AG08395 (cell line): ENCODE data around the gene CDKAL1.
A peak's percentile ranks its signal among the peaks of the same experiment; 100 is the strongest.

Experiments used
- DNase-seq: peaks from one replicate; pipeline ENCODE4 v3.0.0; 2012; ENCODE audit warnings: mixed read lengths, low spot score

The CDKAL1 gene

DNA sequence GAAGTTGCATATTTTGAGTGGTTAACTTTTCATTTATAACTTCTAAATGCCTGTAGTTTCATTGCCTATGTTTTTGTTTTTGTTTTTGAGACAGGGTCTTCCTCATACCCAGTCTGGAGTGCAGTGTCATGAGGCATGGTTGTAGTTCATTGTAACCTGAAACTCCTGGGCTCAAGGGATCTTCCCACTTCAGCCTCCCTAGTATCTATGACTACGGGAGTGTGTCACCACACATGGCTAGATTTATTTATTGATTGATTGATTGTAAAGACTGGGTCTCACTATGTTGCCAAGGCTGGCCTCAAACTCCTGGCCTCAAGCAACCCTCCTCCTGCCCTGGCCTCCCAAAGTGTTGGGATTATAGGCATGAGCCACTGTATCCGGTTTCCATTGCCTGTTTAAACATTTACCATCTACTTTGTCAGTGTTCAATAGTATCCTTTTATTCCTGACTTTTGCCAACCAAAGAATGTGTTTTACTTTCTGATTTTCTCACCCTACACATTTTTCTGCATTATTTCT lies 144.6 kb downstream of the CDKAL1 start:
- no peak for DNase-seq

DNA sequence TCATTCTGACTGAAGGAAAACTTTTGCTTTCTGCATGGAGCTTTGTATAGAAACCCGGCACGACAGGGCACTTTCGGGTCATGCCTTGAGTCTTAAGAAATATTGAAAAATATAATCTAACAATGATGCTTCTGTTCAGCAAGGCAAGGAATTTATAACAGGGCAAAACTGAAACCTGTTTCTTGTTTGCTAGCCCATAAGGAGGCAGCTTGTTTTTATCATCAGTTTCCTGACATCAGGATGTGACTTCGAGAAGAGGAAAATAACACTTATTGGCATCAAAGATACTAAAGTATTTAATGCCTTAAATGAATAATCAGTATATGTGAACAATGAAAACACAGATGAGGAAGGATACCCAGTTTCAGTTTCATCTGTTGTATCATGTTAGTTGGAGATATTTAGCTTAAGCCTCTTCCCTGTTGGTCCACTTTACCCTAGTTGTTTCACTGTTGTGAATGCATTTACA lies 146.5 kb downstream of the CDKAL1 start:
- no peak for DNase-seq

DNA sequence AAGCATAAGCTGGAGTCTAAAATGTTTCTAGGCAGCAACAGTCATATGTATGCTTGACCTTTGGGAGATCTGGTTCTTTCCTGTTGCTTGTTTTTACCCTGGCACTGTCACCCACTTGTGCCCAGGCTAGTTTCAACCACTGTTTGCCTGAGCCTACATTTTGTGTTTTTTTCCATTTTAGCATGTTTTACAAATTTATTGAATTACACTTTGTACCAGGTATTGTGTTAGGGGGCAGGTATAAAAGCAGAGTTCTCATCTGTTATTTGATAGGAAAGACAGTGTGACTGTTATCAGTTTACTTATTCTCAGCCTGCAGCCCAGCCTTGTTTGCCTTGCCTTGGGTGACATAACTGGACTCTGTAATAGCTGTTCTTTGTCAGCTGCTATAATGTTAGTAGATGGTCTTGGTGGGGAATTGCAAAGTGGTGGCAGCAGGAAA lies 147.0 kb downstream of the CDKAL1 start:
- DNase-seq = no peak

DNA sequence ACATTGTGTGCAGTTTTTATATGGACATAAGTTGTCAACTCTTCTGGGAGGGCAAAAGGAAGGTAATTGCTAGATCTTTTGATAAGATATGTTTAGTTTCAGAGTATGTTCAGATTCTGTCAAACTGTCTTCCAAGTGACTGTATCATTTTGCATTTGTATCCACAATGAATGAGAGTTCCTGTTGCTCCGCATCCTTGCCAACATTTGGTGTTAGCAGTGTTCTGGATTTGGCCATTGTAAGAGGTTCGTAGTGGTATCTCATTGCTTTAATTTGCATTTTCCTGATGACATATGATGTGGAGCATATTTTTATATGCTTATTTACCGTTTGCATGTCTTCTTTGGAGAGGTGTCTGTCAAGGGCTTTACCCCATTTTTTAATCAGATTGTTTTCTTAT lies 150.2 kb downstream of the CDKAL1 start:
- DNase-seq = no peak

DNA sequence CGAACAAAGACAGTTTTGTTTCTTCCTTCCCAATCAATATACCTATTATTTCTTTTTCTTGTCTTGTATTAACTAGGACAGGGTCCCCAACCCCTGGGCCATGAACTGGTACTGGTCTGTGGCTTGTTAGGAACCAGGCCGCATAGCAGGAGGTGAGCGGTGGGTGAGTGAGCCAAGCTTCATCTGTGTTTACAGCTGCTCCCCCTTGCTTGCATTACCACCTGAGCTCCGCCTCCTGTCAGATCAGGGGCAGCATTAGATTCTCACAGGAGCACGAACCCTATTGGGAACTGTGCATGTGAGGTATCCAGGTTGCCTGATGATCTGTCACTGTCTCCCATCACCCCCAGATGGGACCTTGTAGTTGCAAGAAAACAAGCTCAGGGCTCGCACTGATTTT lies 151.9 kb downstream of the CDKAL1 start:
- DNase-seq = no peak

DNA sequence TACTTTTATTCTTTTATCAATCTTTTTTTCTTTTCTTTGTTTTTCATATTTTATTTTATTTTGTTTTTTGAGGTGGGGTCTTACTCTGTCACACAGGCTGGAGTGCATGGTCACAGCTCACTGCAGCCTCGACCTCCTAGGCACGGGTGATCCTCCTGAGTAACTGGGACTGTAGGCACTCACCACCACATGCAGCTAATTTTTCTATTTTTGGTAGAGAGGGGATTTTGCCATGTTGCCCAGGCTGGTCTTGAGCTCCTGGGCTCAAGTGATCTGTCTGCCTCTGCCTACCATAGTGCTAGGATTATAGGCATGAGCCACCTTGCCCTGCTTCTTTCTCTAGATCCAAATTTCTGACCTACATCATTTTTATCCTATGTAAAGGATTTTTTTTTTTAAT lies 153.2 kb downstream of the CDKAL1 start:
- DNase-seq = no peak

DNA sequence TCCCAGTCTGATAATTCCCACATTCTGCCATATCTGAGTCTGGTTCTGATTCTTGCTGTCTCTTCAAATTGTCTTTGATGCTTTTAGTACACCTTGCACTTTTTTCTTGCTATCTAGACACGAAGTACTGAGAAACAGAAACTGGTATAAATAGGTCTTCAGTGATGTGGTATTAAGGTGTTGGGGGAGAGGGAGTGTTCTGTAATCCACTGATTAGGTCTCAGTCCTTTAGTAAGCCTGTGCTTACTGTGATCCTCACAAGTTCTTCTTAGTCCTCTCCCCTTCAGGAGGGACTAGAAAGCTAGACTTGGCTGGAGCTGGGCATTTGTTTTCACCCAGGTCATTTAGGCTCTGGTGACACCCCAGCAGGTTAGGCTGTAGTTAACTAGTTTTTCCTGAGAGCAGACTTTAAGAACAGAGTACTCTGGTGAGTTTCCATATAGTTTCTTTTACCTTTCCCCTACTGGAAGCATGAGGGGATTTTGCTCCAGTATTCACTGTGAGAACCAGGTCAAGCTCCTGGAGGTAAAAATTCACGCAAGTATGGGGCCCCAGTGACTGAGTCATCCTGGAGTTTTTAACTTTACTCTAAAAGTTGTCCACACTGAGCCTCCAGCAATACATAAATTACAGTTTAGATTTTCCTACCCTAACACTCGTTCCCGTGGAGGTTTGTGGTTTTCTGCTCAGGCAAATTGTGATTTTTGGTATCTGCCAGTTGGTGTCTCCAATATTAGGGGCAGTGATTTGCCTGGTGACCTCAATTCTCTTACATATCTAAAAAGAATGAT lies 154.6 kb downstream of the CDKAL1 start:
- no peak for DNase-seq

DNA sequence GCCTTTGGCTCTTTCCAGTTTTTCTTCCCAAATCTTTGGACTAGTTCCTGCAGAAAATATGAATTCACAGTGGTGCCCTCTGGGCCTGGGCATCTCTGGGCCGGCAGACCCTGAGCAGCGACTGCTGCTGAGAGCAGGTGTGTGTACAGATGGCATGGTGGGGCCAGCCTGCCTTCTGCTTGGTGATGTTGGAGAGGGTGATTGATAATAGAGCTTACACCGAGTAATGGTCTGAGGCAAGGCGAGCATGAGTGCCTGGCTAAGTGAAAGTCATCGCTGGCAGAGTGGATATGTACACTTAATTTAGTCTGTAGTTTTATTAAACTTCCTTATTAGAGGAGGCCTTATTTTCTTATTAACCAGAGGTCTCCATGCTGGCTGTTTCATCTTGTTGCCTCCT lies 156.9 kb downstream of the CDKAL1 start:
- no peak for DNase-seq

DNA sequence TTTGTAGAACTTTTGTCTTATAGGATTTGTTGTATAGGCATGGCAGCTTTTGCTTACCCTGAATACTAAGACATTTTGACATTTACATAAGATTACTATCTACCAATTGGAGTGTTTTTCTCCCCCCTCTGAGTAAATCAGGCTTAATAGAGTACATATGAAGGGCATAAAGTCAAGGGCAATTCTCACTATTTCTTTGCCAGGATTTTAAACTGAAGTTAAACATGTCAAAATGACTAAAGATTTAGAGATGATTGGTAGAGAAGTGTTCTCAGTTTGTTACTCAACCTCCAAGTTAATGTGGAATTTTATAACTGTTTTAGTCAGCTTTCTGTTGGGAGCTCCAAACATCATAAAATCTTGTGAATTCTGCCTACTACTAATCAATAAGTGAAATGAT lies 157.8 kb downstream of the CDKAL1 start:
- no peak for DNase-seq

DNA sequence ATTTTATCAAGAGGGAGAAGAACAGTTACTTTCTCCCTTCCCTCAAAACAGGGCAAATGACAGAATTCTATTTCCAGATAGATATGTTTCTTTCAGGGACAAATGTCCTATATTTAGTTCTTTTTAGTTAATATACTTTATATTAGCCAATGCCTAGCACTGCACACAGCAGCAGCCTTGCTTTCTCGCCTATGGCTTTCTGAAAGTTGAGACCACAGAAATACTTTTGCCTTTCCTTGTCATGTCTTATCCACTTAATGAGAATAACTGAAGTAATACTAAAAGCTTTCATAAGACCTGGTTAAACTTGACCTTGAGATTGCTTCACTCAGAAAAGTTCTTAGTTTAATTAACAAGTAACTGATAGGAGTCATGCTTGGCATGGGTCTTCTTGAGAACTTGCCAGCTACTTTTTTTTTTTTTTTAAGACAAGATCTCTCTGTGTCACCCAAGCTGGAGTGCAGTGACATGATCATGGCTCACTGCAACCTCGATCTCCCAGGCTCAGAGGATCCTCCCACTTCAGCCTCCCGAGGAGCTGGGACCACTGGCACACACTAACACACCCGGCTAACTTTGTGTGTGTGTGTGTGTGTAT lies 159.3 kb downstream of the CDKAL1 start:
- peak; percentile 15 for DNase-seq

DNA sequence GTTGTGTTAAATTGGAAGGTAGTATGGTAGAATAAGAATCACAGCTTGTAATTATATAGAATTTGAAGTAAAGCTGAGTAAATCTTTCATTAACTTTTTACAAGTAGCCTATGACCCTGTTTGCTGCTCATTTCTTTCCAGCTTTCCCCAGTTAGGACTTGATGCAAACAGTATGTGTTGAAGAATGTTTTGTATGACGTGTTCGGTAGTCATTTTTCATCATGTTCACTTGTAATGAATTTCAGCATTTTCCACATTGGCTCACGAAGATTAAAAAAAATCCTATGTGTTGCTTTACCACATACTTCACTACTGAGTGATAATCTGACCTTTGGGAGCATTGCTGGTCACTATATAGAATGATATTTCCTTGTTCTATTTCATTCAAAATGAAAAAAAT lies 162.4 kb downstream of the CDKAL1 start:
- peak; percentile 64 for DNase-seq

DNA sequence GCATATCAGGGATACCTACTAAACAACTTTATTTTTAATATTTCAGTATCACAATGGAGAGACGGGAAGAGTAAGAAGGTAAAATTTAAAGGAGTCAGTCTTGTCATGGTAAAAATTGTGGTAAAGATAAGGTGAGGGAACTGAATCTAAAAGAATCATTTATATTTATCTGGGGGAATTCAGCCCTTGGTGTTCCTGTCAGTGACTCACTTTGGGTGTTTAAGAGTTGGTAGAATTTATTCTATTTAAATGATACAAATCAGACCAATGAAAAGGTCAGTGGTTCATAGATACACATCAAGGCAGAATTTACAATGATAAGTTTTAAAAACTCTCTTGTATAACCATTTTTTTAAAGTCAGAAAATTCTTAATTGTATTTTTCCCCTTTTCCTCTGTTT lies 164.4 kb downstream of the CDKAL1 start:
- DNase-seq = no peak

DNA sequence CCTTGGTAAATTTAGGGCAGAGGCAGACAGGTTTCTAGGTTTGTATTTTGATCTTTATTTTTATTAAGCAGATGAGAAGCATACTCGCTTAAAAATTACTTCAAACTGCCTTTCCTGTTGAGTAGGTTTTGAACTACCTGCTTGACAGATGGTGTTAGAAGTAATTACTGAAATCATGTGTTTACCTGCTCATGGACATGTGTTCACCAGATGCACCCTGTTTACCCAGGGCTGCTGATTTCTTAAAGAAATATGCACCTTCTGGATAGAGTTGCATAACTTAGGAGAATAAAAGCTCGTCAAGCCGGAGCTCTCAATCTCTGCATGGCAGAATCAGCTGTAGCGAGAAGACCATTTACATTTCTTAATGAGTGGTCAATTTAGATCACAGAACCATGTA lies 165.1 kb downstream of the CDKAL1 start:
- no peak for DNase-seq

DNA sequence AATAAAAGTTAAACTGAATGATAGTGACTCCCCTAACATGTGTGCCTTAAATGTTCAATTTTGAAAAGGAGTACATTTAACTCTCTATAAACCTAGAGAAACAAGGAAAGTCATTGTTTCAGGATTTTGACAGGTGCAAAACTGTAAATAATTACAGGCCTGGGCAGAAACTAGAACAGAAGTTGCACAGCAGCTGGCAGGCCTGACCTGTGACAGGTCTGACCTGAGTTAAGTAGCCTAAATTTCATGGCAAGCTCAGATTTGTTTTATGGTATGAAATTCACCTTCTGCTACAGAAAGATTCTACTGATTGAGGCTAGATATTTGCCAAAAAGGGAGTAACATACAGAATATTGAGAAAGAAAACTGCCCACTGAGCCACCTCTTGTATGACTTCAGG lies 166.1 kb downstream of the CDKAL1 start:
- DNase-seq = no peak

DNA sequence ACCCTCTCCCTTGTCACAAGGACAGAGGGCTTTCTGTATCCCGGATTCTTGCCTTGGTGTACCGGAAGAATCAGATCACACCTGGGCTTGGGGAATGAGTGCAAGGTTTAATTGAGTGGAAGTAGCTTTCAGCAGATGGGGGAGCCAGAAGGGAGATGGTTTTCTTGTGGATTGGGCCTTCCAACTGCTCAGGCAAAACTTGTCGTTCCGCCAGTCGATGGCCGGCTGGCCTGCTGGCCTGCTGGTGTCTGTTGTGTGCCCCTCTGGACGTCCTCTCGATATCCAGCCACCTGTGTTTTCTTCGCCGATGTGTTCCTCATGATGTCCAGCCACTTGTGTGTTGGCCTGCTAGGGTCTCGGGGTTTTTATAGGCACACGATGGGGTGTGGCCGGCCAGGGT lies 168.1 kb downstream of the CDKAL1 start:
- no peak for DNase-seq

DNA sequence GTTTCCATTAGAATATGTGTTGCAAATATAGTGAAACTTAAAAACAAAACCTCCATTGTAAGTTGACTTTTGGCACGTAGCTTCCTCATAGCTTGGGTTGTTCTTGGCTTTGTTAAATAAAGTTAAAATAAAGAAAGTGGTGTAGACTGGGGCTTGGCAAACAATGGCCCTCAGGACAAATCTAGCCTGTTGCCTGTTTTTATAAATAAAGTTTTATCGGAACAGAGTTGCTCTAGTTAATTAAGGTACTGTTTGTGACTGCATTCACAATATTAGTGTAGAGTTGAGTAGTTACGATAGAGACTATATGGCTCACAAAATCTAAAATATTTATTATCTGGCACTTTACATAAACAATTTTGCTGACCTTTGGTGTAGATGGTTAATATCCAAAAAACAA lies 168.8 kb downstream of the CDKAL1 start:
- no peak for DNase-seq

DNA sequence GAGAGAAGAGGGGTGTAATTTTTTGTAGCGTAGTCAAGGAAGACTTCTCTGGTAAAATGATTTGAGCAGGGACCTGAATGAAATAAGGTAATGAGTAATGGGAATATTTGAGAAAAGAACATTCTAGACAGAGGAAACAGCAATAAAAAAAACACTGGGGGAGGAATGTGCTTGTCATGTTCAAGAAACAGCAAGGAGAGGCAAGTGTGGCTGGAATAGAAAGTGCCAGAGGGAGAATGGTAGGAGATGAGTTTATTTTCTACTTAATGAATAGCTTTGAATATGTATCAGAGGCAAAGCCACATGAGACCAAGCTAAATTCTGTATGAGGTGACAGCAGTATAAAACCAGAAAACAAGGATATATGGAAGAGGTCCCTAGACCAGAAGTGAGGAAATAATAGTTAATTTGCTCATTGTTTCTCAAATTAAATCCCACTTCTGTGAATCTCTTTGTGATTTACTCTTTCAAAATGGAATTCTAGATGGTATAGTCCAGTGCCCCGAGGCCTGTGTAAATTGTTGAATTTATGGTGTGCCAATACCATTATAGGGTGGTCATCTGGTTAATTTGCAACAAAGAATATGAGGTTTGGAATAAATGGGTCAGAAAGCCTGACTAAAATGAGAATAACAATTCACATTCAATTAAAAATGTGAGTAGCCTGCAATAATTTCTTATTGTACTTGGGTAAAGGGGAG lies 170.2 kb downstream of the CDKAL1 start:
- no peak for DNase-seq

DNA sequence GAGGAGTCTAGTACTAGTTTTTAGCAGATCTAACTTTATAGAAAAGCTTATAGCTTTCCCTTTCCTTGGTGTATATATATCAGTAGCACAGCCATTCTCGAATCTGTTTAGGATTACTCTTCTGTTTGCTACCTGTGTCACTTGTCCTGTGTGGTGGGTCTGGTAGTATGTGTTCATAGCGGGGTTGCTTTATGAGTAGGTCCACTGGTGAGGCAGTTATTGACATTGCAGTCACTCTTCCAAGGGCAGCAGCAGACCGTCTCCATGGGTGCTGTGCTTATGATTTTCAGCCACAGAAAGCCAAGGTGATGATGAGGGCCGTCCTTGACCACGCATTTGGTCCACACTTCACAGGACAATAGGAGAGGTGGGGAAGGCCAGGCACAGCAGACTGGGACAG lies 171.5 kb downstream of the CDKAL1 start:
- DNase-seq = no peak

DNA sequence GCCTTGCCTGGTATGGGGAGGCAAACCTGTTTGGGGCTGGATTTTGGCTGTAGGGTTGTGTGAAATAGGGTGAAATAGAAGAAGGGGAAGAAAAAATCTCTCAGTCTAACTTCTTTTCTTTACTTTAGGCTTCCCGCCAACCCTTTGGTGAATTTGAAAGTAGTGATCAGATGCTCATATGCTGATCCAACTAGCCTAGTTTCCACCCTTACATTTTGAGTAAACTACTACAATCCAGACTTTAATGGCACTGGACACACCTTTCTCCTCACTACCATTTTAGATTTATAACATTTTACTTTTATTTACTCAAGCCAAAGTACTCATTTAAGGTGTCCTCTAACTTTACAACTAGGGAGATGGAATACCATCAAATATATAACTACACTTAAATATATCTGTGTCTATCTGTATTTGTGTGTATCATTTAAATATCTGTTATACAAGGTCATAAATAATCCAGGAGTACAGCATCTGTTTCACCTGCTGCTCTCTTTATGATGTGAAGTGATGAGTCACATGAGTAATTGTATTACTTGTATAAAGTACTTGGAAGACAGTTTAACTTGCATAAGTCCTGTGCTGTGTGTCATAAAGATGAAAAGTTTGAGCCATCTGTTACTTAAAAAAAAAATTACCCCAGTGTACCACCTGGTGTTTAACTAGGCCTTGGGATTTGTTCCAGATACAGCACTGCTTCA lies 172.1 kb downstream of the CDKAL1 start:
- no peak for DNase-seq

DNA sequence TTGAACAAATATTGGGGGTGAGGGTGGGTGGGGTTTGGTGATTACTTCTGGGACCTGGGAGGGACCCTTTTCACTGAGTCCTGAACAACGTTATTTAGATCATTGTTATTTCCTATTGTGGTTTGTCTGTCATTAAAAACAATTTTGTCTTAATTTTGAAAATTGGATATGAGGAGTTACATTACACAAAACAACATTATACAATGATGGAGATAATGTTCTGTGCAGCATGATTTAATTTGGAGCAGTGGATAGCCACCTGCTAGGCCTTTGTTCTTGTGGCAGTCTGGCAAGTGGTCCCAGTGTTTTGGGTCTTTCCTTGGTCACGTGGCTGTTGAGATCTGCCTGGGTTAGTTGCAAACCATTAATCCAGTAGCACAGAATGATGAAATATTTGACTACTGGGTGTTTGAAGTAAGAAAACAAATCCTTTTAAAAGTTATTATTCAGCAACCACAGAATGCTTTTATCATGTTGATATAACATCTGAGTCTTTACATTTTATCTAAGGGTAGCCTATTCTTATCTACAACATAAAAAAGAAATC lies 172.8 kb downstream of the CDKAL1 start:
- no peak for DNase-seq

DNA sequence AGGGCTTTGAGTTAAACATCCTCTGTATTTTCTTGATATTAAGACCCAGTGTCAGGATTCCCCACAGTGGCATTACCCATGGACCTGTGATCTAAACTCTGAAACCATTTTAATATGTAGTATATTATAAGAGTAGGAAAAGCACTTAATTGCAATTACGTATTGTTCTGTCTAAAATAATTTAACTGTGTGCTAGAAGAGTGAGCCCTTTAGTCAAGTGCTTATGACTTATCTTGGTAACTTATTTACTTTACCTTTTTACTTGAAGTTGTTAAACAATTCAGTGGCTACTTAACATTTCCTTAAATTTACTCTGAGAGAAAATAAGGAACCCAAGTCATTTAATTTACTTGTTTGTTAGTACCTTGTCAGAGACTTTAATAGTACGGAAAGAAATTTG lies 173.6 kb downstream of the CDKAL1 start:
- DNase-seq = no peak
